HepG2 (cell line): ENCODE results near the gene KLF13.

Source experiments
- CTCF ChIP-seq: sonication (generic); formaldehyde crosslinking; IDR thresholded peaks from 2 replicates; pipeline ENCODE4 v1.5.0; 2020; ENCODE audit warnings: mild to moderate bottlenecking, missing genetic modification reagents, moderate library complexity
- YY1 ChIP-seq: IDR thresholded peaks from 2 replicates; pipeline ENCODE4 v1.6.1; 2011; ENCODE audit warnings: low read length, low read depth, moderate library complexity, mild to moderate bottlenecking; ENCODE audit not compliant: insufficient read depth, insufficient replicate concordance
- ZNF549 ChIP-seq: sonication (generic); formaldehyde crosslinking; IDR thresholded peaks from 2 replicates; pipeline ENCODE4 v1.5.0; 2020; ENCODE audit warnings: missing genetic modification reagents
- ZNF563 ChIP-seq: sonication (generic); formaldehyde crosslinking; IDR thresholded peaks from 2 replicates; pipeline ENCODE4 v1.8.0; 2022; ENCODE audit warnings: mild to moderate bottlenecking, moderate library complexity, missing genetic modification reagents
- ZNF569 ChIP-seq: sonication (generic); formaldehyde crosslinking; IDR thresholded peaks from 2 replicates; pipeline ENCODE4 v1.5.0; 2020; ENCODE audit warnings: mild to moderate bottlenecking, missing genetic modification reagents, moderate library complexity, borderline replicate concordance
- ZNF841 ChIP-seq: sonication (generic); formaldehyde crosslinking; IDR thresholded peaks from 2 replicates; pipeline ENCODE4 v1.8.1; 2023; ENCODE audit warnings: missing genetic modification reagents, borderline replicate concordance

GRCh38 chr15:31382713-31383045 lies 56.0 kb downstream of the KLF13 start:
- TF ChIP-seq CTCF (CRISPR knock-in tag) (no peak), ZNF569 (CRISPR knock-in tag) (no peak), ZNF841 (CRISPR knock-in tag) (no peak), YY1 (no peak), ZNF563 (no peak), ZNF549 (CRISPR knock-in tag) (no peak)
